NCI-H345 (cell line): ENCODE data around the gene CCDC88C.
"Not testable (repeated sequence)": the region's sequence is repeated elsewhere in the genome, so short reads cannot be mapped to it uniquely, and the experiment has no call there.

Experiments used
- DNase-seq: peaks from one replicate; lab custom pipeline; 2025; lab: John Stamatoyannopoulos, UW

Gene CCDC88C

DNA sequence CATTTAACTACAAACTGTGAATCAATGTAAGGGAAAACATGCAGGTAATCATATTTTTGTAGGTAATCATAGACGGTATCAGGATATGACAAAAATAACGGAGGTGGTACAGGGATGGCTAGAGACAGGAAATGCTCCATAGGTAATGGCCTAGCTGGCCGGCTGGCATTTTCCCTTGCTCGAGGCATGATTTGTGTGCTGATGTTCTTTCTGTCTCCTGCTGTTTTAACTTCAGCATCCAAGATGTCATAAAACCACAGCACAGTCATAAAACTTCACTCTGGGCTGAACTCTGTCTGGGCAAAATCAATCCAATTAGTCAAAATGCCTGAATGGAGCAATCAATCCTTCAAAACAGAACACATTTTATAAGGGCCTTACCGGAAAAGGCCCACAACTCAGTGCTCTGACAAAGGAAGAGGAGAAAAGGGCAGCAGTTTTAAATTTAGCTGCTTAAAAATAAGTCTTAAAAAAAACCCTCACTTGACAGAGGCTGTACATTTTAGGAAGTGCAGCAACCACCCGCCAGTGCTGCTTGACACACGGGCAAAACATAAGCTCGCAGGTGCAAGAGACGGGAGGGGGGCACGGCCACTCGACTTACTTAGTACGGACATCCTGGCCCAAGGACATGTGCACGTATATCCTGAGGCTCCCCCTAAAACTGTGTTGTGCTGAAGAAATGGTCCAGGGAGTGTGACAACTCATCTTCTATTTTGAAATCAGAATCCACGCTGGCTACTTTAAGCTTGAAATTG is 132.7 kb downstream of the CCDC88C start:
- DNase-seq, result no peak

DNA sequence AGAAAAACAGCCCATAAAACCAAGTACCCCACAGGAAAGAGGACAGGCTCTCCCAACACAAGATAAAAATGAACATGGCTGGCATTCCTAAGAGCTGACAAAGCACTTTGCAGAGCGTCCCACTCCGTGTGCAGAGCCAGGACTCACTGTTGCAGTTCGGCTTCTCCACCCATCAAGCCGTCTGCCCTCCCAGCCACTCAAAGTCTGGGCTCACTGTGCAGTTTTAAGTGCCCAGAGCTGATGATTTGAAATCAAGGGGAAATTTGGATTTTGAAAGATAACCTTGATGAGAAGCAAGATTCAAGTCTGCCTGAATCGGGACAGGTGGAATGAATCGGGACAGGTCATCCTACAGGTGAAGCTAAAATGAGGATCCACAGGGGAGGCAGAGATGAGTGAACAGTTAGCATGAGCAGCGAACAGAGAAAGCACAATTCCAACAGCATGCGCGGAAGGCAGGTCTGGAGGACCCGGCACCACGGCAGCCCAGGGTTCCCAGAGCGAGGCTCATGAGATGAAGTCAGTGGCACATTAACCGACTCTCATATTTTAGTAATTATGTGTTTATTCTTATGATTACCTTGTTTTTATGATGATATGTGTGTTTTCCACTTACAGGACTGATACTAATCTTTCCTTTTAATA is 133.4 kb downstream of the CCDC88C start:
- DNase-seq, result no peak

- DNase-seq, result no peak
Observed at GRCh38 chr14:91283666-91284065, 134.0 kb downstream of the CCDC88C start.

DNA sequence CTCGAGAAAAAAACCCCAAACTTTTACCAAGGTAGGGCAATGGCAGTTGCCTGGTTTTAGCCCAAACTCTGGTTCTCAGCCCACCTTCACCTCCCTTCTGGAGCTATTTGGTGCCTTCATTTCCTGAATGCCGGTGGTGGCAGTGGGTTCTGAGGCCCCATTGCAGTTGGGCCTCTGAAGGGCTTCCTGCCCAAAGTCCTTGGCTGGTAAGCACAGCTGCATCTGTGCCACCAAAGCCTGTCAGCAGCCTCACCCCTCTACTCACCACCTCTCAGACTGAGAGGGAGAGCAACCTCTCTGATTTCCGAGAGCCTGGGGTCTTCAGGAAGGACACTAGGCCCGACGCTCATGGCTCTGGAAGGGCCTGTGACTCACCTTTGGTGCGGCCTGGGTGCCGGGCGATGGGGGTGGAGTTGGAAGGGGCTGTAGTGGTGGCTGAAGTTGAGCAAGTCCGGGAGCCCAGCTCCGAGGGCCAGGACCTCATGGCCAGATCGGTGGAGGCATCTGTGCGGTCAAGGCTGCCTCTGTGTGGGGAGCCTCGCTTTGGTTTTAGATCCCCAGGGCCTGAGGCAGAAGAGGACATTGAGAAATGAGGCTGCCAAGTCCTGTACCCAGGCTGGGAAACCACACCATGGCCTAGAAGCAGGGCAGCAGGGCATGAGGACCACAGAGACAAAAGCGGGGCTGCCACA is 134.5 kb downstream of the CCDC88C start:
- DNase-seq, result no peak

DNA sequence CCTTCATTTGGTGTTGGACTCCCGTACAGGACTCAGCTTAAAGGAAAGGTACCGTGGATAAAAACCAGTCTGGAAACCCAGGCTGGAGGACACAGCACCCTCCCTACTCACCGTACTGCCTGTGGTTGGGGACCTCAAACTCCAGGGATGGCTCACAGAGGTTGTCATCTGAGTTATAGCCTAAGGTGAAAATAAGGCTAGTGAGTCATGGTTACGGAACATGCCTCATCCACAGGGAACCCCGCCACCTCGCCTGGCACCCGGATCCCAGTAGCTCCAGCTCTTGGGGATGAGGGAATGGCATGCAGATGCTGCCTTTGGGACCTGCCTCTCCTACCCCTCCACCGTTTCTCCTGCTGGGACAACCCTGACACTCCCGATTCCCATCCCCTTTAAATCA is 136.3 kb downstream of the CCDC88C start:
- DNase-seq, result no peak

- peak; percentile 64 for DNase-seq
Observed at GRCh38 chr14:91280129-91280528, 137.5 kb downstream of the CCDC88C start.

GRCh38 chr14:91279354-91279753 is 138.3 kb downstream of the CCDC88C start:
- DNase-seq, result no peak

- no peak for DNase-seq
Observed at GRCh38 chr14:91278383-91278715, 139.3 kb downstream of the CCDC88C start.

GRCh38 chr14:91277546-91278382 is 139.9 kb downstream of the CCDC88C start:
- no peak for DNase-seq

- no peak for DNase-seq
Observed at GRCh38 chr14:91274796-91275195, 142.8 kb downstream of the CCDC88C start.

DNA sequence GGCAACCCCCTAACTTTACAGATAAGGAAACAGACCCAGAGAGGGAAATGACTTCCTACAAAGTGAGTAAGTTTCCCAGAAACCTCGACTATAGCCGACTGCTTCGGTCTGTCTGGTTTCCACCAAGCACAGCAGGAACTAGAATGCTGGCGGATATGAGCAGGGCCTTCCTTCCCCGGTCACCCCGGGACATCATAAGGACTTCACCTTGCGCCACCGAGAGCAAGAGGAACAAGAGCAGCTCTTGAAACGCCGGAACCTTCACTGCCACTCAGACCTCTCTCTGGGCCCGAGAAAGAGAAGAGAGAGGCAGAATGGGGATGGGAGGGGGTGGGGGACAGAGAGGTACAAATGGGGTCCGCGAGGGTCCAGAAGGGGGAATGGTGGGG is 143.7 kb downstream of the CCDC88C start:
- DNase-seq, result no peak

- DNase-seq, result no peak
Observed at GRCh38 chr14:91273273-91273884, 144.2 kb downstream of the CCDC88C start.

DNA sequence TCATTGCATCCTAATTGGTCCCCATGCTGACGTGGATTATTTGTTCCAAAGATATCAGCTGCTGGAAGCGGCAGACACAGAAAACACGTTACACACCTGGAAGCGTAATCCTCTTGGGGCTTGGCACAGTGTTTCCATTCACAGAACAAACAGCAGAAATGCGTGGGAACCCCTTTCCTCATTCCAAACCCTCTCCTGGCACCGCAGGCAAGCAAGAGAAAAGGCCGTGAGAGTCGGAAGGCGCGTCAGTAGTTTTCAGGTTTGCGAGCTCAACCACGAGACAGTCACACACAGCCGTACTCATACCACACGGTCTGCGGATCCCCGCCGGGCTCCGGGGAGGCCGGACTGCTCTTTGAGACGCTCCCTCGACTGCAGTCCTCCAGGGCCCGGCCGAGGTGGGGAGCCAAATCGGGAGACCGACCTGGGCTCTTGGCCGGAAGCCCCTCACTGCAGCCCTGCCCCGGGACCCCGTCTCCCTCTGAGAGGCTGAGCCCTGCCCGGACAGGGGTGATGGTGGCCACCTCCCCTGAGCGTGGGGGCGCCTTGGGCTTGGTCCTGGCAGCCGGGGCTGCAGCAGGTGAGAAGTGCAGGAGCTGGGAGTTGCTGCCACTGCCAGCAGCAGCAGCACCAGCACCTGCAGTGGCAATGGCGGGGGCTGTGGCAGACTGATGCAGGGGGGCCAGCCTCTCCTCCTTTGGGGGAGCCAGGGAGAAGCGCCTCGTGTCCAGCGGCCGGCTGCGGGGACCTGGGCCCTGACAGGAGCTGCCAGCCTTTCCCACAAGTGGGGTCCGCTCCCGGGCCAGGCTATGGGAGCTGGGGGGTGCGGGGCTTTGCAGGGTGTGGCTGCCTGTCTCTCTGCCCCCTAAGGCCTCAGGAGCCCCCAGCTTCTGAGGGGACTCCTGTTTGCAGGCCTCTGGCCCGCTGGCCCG is 145.0 kb downstream of the CCDC88C start:
- DNase-seq, result no peak

- DNase-seq, result no peak
Observed at GRCh38 chr14:91271639-91272038, 146.0 kb downstream of the CCDC88C start.

GRCh38 chr14:91270619-91271018 is 147.0 kb downstream of the CCDC88C start:
- DNase-seq, result no peak

GRCh38 chr14:91270188-91270587 is 147.4 kb downstream of the CCDC88C start:
- no peak for DNase-seq

- no peak for DNase-seq
Observed at GRCh38 chr14:91269076-91269991, 148.3 kb downstream of the CCDC88C start.

- no peak for DNase-seq
Observed at GRCh38 chr14:91267965-91268437, 149.6 kb downstream of the CCDC88C start.

DNA sequence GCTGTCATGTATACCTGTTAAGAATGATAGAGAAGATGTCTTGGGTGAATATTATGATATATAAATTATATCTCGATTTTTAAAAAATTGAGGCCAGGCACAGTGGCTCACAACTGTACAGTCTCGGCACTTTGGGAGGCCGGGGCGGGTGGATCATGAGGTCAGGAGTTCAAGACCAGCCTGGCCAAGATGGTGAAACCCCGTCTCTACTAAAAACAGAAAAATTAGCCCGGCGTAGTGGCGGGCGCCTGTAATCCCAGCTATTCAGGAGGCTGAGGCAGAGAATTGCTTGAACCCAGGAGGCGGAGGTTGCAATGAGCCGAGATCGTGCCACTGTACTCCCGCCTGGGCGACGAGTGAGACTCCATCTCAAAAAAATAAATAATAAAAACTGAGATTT is 151.3 kb downstream of the CCDC88C start:
- not testable (repeated sequence) for DNase-seq

- DNase-seq, result no peak
Observed at GRCh38 chr14:91265404-91265803, 152.2 kb downstream of the CCDC88C start.
